Activated CD4-positive, alpha-beta T cell treated with anti-CD3 and anti-CD28 coated beads for 1 hour (primary cell): ENCODE results near the gene HEATR5A.

Experiments used
- DNase-seq: peaks from one replicate; pipeline ENCODE4 v3.0.0-alpha.2; 2020

HEATR5A gene

DNA sequence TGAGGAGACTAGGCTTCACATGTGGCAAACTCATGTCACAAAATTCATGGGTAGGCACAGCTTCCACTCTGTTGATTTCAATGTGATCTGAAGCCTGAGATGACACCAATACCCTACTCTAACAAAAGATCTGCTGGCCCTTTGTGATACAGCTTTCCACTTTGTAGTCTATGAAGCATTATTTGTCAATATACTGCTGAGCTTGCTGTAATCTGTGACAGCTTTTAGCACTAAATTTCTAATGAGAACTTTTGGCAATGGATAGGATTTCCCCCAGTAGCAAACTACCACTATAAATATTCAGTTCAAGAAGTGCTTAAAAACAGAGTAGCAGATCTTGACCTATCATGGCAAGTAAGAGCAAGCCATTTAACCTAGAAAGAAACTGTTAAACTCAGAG lies 5.6 kb upstream of the HEATR5A start:
- no peak for DNase-seq

DNA sequence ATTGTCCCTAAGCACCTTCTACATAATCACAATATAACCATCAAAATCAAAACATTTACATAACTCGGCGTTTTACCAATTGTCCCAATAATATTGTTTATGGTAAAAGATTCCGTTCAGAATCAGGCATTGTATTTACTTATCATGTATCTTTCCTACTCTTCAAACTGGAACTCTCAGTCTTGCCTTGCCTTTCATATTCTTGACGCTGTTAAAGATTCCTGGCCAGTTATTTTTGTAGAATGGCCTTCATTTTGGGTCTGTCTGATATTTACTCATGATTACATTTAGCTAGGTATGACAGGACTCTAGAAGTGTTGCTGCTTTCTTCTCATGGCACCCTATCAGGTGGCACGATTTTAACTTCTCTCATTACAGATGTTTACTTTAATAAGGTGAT lies 850 bp upstream of the HEATR5A start:
- DNase-seq, result no peak

DNA sequence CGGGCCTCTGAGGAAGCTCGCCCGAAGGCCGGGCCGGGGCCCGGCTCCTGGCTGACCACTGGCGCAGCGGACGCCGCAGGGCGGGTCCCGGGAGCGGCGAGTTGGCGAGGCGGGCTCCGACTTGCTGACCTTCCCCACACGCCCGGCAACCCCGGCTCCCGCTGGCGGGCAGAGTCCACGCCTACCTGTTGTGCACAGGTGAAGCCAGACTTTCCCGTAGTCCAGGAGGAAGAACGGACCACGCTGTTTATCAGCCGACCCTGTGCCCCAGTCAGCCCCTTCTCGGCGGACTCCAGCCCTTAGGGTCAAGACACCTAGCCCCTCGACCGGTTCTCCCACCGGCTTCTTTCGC lies 407 bp downstream of the HEATR5A start:
- DNase-seq, result no peak

DNA sequence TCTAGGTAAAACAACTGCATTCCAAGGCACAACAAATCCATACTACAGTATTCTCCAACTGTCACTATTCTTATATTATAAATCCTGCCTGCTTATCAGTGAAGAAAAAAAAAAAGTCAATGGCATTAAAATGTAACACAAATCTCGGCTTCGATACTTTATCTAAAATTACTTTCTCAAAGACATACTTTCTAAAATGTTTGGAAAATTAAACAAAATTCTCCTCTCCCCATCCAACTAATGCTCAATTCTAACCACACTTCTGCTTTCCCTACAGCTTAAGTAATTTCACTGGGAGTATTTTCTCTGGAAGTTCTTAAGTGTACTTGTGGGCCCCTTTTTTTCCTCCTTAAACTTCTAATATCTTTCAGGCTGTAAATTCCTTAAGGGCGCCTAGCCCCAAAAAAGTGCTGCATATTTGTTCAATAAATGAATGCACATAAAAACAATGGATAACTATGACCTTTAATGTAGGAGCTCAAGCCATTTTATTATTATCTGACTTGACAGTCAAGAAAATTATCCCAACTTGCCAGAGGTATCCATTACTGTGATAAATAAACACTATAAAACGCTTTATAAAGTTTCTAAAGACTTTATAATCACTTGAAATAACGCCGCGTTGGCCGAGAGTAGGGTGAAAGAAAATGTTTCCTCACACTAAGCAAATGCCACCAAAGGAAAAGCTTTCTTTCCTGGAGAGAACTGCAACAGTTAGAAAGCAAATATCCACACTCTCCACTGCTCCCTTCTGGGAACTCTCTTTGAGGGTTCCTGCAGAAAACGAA lies 977 bp downstream of the HEATR5A start:
- no peak for DNase-seq

DNA sequence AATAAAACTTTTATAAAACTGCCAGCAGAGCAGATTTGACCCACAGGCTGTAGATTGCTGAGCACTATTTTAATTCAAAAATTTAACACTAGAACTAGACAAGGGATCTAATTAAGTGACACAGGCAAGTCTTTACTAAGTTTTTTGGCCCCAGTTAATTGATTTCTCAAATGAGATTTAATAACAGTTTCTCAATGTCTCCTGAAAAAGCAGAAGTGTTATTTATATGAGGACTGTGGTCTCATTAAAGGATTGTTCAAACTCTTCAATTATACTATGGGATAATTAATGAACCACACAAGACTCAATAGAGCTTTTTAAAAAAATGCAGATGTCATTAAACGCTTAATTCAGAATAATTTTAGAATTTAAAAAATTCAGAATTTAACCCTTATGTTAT lies 1.9 kb downstream of the HEATR5A start:
- DNase-seq, result no peak

DNA sequence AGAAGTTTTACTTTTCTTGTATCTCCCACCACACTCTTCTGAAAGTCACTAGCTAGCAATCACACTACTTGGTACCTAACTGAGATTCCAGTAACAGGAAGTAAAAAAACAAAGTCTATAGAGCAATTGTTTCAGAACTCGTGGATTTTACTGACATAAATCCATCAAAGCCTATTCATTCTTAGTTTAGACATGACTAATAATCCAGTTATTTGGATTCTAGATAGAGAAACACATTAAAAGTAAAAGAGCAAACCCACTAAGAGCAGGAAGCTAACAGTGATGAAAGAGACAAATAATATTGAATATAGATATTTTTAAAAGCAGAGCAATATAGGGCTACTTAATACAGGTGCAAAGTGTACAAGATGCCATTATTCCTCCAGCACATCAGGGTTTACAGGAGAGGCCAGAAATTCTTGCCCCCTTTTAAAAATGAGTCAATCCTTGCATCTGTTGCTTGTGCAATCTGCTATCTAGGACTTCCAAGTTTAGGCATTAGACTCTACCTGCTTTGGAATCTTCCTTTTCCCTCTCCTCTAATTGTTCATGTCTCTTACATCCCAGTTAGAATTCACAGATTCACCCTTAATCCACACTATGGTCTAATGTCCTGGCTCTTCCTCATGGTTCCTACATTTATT lies 6.0 kb downstream of the HEATR5A start:
- no peak for DNase-seq

DNA sequence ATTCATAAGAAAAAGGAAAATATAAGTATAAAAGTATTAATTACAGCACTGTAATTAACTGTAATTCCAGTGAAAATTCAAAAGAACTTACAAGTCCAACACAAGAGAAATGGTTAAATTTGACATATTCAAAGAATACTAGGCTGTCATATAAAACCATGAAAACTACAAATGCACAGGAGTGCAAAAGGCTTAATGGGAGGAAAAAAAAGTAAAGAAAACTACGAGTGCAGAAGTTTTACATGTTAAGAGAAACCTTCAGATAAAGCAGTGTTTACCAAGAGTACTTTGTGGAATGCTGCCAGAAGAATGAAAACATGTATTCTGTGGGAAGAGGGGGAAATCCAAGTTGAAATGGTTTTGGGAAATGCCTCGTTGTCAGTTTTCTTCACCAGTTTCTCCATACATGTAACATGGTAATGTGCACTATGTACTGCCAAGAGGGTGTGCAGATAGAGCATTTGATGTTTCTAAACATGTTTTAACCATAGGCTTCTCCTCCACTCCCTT lies 9.1 kb downstream of the HEATR5A start:
- no peak for DNase-seq

DNA sequence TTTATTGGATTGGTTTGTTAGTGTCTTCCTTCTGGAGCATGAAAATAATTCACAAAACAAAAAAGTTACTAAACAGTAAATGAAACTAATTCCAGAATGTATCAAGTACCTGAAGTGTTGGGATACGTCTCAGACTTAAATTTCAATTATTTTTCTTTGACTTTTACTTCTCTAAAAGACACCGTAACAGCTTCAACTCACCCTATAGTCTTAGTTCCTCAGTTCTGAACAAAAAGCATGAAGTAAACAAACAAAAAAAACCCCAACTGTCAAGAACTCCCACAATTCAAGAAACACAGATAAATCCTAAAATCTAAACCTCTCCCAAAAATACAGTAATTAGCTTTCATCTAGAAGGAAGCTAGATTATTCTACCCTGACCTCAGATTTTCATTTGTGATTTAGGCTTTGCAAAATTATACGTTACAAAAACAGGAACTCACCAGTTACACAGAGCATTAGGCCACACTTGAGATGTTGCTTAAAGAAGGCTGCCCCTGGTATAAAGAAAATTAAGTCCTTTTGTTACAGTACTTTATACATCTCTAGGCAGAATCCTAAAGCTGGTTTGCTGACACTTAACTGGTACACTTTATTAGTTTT lies 10.2 kb downstream of the HEATR5A start:
- no peak for DNase-seq

DNA sequence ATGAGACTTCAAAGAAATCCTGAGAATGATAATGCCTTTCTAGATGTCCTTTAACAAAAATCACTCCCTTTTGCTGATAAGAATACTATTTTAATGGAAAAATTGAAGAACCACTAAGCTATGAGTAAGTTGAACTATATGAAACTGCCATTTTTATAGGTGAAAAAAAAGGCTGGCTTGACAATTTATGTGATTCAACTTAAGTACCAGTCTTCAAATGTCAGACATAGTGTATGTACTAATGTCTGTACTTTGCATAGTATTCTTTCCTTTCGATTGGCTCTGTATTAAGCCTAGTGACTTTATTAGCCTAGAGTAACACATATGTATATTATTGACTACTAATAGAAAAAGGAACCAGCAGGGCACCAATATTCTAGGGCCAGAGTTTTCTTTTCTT lies 11.9 kb downstream of the HEATR5A start:
- no peak for DNase-seq

DNA sequence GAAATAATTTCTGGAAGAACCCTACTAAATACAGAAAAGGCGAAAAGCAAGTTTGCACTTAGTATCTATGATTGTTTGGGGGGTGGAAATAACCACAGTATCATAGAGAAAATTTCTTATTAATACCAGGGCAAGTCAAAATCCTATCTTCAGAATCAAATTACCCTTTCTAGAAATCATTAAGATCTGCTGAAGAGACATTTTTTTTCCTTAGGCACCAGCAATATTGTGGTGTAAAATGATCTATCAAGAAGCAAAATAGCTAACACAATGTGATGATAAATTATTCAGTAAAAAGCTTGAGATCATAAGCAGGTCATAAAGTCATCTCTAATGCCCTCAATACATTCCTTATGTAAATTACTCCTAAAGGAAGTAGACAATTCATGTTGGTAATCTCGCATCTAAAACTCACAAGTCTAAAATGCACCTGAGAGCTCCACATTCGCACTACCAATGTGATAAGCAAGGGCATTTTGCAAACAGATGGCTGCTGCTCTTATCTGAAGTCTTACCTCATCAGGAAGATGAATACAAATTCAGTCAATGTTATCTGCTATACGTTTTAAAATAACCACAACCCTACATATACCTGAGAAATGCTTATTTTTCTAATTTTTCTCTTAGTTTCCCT lies 14.6 kb downstream of the HEATR5A start:
- no peak for DNase-seq

DNA sequence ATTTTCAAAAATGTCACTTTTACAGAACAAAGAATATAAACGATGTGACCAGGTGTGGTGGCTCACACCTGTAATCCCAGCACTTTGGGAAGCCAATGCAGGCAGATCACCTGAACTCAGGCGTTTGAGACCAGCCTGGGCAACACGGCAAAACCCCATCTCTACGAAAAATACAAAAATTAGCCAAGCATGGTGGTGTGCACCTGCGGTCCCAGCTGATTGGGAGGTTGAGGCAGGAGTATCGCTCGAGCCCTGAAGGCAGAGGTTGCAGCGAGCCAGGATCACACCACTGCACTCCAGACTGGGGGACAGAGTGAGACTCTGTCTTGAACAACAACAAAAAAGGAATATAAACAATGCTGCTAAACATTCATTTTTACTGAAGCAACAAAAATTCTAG lies 15.2 kb downstream of the HEATR5A start:
- no peak for DNase-seq

DNA sequence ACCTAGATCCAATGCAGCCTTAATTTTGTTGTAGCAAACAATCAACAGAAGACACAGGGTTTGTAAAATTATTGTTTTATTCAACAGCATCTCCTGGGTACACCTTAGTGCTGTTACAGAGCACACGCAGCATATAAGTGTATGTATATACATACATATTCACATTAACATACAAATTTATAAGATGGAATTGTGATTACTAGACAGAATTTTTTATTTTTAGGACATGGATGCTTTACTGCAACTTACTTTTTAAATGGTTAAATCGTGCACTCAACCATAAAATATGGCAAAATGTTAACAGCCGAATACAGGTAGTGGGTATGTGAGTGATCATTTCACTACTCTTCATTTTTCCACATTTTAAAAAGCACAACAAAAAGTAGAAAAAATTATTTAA lies 16.6 kb downstream of the HEATR5A start:
- DNase-seq, result no peak

DNA sequence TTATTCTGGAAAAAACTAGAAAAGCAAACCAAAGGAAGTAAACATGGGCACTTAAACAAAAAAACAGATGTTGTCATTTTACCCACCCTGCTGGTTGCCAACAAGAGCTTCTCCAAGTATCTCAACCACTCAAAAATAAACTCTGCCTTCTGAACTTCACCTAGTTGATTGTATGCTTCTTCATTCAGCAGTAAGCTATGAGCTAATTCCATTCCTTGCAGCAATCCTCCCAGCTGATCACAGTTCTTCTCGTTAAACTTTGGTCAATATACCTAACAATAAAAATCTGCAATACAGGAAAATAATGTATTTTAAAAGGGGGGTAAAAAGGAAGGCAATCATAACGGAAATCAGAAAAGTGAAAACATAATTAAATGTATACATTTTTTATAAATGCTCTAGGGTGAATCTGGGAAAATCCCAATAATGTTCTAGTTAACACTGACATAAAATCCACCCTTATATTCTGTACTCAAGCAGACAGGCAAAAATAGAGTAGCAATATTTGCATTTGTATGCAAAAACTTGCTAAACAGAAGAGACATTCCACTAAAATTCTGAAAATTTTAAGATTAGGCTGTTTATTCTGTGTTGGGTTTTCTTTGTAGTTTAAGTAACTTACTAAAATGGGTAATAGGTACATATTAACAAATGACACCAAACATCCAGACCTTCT lies 17.4 kb downstream of the HEATR5A start:
- no peak for DNase-seq

DNA sequence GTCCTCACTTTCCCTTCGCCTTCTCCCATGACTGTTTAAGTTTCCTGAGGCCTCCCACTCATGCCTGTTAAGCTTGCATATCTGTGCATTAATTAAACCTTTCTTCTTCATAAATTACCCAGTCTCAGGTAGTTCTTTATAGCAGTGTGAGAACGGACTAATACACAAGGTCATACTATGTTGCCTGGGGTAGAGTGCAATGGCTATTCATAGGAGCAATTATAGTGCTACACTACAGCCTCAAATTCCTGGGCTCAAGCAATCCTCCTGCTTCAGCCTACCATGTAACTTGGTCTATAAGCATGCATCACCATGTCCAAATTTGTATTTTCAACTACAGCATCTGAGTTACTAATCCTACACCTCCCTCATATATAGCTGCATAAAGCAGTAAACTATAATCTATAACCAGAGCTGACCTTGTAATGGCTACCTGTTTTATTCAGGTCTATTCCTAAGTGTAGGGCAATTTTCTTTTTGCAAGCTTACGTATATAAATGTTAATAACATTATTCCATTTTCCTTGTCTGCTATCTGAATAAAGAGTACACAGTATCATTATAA lies 18.9 kb downstream of the HEATR5A start:
- no peak for DNase-seq

DNA sequence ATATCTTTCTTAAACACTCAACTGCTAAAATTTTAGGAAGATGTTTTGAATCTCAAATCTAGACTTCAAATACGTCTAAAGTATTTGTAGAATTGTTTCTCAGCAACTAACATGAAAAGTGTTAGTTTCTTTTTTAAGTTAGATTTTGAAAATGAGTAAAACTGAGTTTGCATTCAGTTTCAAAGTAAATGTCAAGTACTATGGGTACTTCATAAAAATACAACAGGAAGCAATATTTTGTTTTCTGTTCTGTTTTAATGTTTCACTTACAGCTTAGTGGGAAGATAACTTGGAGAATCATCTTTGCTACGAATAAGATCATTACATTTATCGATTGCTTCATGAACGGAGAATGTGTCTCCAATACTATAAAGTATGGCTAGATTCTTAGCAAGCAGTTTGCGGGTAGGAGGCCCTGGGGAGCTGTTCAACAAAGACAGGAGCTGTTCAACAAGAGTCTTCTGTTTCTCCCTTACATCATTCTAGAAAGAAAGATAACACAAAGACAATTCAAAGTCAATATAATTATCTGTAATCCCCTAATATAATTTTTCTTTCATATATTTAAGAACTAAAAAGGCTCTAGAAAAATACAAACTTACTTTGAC lies 20.2 kb downstream of the HEATR5A start:
- DNase-seq, result no peak

DNA sequence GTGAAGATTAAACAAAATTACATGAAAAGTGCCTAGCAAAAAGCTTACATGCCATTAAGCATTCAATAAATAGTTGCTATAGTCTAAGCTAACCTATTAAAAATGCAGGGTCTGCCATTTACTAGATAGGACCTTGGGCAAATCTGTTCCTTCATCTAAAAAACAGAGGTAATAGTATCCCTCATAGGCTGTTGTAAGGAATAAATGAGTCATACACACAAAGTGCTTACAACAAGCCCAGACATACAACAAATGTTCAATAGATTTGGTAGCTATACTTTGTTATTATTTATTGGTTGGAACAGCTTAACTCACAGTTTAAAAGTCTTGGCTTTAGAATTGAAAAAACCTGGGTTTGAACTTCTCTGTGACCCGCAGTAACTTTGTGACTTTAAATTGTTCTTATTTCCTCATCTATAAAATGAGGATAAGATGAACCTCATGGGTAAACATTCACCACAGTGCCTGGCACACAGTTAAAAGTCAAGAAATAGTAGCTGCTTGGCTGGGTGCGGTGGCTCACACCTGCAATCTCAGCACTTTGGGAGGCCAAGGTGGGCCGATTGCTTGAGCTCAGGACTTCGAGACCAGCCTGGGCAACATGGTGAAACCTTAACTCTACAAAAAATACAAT lies 24.7 kb downstream of the HEATR5A start:
- DNase-seq, result no peak

DNA sequence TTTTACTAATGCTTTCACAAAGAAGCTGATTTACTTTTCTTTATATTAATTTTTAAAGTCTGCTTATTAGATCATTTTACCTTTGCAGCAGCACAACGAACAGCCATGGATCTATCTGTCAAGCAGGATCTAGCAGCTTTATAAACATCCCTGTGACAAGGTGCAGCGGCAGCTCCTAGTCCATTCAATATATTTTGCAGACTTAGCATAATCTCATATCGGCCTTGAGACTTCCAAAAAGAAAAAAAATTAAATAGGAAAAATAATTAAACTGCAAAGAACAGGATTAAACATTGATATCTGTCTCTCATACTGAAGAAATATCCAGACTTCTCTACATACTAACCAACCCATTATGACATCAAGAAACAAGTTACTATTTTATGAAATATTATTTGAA lies 25.2 kb downstream of the HEATR5A start:
- DNase-seq, result no peak

DNA sequence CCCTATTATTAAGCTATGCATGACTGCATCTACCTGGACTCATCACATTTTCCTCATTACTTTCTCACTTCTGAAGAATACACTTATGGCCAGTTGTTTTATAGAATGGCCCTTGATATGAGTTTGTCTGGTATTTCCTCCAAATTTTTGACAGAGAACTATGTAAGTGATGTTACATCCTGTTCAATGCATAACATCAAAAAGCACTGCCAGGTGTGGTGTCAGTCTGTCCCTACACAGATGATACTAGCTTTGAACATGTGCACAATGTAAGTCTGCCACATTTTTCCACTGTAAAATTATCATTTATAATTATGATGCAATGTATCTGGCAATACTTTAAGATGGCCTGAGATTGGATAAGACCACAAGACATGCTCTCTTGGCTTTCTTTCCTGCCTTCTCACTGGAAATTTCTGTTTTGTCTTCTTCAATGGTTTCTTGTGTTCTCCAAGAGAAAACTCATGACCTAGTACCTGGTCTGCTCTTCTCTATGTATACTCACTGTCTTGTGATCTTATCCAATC lies 28.3 kb downstream of the HEATR5A start:
- DNase-seq, result no peak

DNA sequence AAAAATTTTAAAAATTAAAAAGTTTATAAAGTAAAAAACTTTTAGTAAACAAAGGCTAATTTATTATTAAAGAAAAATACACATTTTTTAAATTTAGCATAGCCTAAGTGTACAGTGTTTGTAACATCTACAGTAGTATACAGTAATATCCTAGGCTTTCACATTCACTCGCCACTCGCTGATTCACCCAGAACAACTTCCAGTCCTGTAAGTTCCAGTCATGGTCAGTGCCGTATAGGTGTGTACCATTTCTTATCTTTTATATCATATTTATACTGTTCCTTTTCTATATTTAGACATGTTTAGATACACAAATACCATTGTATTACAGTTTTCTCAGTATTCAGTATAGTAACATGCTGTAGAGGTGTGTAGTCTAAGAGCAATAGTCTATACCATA lies 28.9 kb downstream of the HEATR5A start:
- no peak for DNase-seq

DNA sequence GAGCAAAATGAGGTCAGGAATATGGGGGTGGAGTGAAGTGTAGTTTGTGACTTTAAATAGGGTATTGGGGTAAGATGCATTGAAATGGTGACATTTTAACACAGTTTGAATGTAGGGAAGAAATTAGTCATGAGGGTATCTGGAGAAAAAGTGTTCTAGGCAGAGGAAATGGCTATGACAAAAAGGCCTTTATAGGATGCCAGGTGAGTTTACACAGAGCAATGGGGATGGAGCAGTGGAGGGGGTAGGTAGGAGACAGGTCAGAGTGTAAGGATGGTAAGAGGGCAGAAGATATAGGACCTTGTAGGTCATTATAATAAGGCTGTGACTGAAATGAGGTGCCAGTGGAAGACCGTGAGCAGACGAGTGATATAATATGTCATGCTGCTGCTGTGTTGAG lies 30.4 kb downstream of the HEATR5A start:
- DNase-seq, result no peak

DNA sequence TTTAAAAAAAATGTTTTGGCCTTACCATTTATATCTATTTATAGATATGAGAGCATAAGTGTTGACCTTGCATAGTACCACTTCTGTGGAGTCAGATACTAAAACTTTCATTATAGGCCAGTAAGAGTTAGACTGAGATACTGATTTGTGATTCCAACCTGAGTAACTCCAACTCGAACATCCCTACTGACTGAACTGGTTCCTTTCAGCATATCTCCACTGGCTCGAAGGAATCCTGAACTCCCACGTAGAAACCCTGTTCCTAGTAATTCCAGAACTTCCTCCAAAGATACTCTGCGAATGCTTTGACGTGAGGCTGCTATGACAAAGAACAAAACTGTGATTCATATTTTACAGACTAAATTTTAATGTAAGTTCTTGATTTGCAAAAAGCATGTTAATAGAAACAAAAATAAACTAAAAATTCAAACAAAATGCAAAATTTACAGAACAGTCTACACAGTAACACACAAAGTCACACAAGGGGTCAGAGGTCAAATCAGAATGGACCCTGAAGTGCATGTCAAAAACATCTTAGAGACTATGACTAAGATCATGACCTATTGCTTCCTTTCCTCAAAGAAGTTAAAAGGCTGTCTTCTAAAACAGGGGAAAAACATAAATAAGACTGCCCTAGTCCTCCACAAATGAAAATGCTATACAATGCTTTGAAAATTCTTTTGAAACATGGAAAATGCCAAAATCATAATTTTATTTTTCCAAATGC lies 31.5 kb downstream of the HEATR5A start:
- DNase-seq, result no peak
